HEK293 (cell line): Measurements from ENCODE around the gene TLCD2.
A peak's percentile ranks its signal among the peaks of the same experiment; 100 is the strongest.

Experiments used
- AEBP2 ChIP-seq: fragments of 450-650 bp; formaldehyde crosslinking; IDR thresholded peaks from 2 replicates; pipeline ENCODE4 v1.5.1; 2016; ENCODE audit warnings: missing biosample characterization, missing genetic modification characterization, borderline replicate concordance
- EGR2 ChIP-seq: fragments of 450-650 bp; formaldehyde crosslinking; IDR thresholded peaks from 2 replicates; pipeline ENCODE4 v1.5.1; 2016; ENCODE audit warnings: low read depth, missing biosample characterization, missing genetic modification characterization
- GLIS2 ChIP-seq: fragments of 450-650 bp; formaldehyde crosslinking; IDR thresholded peaks from 2 replicates; pipeline ENCODE4 v1.5.1; 2016; ENCODE audit warnings: missing biosample characterization, missing genetic modification characterization
- PATZ1 ChIP-seq: fragments of 450-650 bp; formaldehyde crosslinking; IDR thresholded peaks from 2 replicates; pipeline ENCODE4 v1.5.1; 2016; ENCODE audit warnings: missing biosample characterization, missing genetic modification characterization
- REPIN1 ChIP-seq: fragments of 450-650 bp; formaldehyde crosslinking; IDR thresholded peaks from 2 replicates; pipeline ENCODE4 v1.5.1; 2017; ENCODE audit warnings: missing biosample characterization, missing genetic modification characterization, low read depth
- SP2 ChIP-seq: fragments of 450-650 bp; formaldehyde crosslinking; IDR thresholded peaks from 2 replicates; pipeline ENCODE4 v1.5.1; 2016; ENCODE audit warnings: missing biosample characterization, missing genetic modification characterization
- SP7 ChIP-seq: fragments of 450-650 bp; formaldehyde crosslinking; IDR thresholded peaks from 2 replicates; pipeline ENCODE4 v1.5.1; 2016; ENCODE audit warnings: missing biosample characterization, missing genetic modification characterization
- ZBTB17 ChIP-seq: fragments of 450-650 bp; formaldehyde crosslinking; IDR thresholded peaks from 2 replicates; pipeline ENCODE4 v1.5.1; 2016; ENCODE audit warnings: missing biosample characterization, missing genetic modification characterization
- ZBTB20 ChIP-seq: fragments of 450-650 bp; formaldehyde crosslinking; IDR thresholded peaks from 2 replicates; pipeline ENCODE4 v1.5.1; 2016; ENCODE audit warnings: missing biosample characterization, missing genetic modification characterization
- ZBTB26 ChIP-seq: fragments of 450-650 bp; formaldehyde crosslinking; optimal IDR thresholded peaks from 2 replicates; pipeline ENCODE3; 2016; ENCODE audit warnings: missing biosample characterization, mild to moderate bottlenecking, missing genetic modification characterization
- ZFHX2 ChIP-seq: fragments of 450-650 bp; formaldehyde crosslinking; conservative IDR thresholded peaks from 2 replicates; pipeline ENCODE4 v1.5.1; 2016; ENCODE audit warnings: missing biosample characterization, missing genetic modification characterization
- ZNF114 ChIP-seq: fragments of 450-650 bp; formaldehyde crosslinking; IDR thresholded peaks from 2 replicates; pipeline ENCODE4 v1.5.0; 2017; ENCODE audit warnings: missing biosample characterization, missing genetic modification characterization
- ZNF175 ChIP-seq: fragments of 450-650 bp; formaldehyde crosslinking; IDR thresholded peaks from 2 replicates; pipeline ENCODE4 v1.5.1; 2016; ENCODE audit warnings: missing biosample characterization, missing genetic modification characterization
- ZNF221 ChIP-seq: fragments of 450-650 bp; formaldehyde crosslinking; IDR thresholded peaks from 2 replicates; pipeline ENCODE4 v1.5.1; 2017; ENCODE audit warnings: missing biosample characterization, missing genetic modification characterization, borderline replicate concordance
- ZNF26 ChIP-seq: fragments of 450-650 bp; formaldehyde crosslinking; IDR thresholded peaks from 2 replicates; pipeline ENCODE4 v1.5.1; 2016; ENCODE audit warnings: missing biosample characterization, missing genetic modification characterization
- ZNF274 ChIP-seq, 2 experiments: fragments of 200-500 bp in 1 of 2; fragments of 450-650 bp in 1 of 2; sonication (Bioruptor generic) in 1 of 2; formaldehyde crosslinking in 1 of 2; IDR thresholded peaks; 2 replicates each; pipeline versions ENCODE4 v1.5.1 to v1.6.1; 2014 to 2016; ENCODE audit warnings: borderline replicate concordance in 1 of 2, inconsistent platforms in 1 of 2, low read length in 1 of 2, missing biosample characterization in 1 of 2, missing genetic modification characterization in 1 of 2
- ZNF302 ChIP-seq: fragments of 450-650 bp; formaldehyde crosslinking; IDR thresholded peaks from 2 replicates; pipeline ENCODE4 v1.5.1; 2016; ENCODE audit warnings: missing biosample characterization, missing genetic modification characterization, low read depth
- ZNF350 ChIP-seq: fragments of 450-650 bp; formaldehyde crosslinking; IDR thresholded peaks from 2 replicates; pipeline ENCODE4 v1.5.0; 2017; ENCODE audit warnings: missing biosample characterization, mild to moderate bottlenecking, missing genetic modification characterization
- ZNF354C ChIP-seq: fragments of 450-650 bp; formaldehyde crosslinking; IDR thresholded peaks from 2 replicates; pipeline ENCODE4 v1.5.1; 2016; ENCODE audit warnings: missing biosample characterization, missing genetic modification characterization, low read depth, borderline replicate concordance
- ZNF404 ChIP-seq: fragments of 450-650 bp; formaldehyde crosslinking; IDR thresholded peaks from 2 replicates; pipeline ENCODE4 v1.5.1; 2017; ENCODE audit warnings: missing biosample characterization, missing genetic modification characterization
- ZNF488 ChIP-seq: fragments of 450-650 bp; formaldehyde crosslinking; IDR thresholded peaks from 2 replicates; pipeline ENCODE4 v1.5.1; 2016; ENCODE audit warnings: missing biosample characterization, missing genetic modification characterization
- ZNF501 ChIP-seq: fragments of 450-650 bp; formaldehyde crosslinking; IDR thresholded peaks from 2 replicates; pipeline ENCODE4 v1.5.1; 2016; ENCODE audit warnings: missing biosample characterization, missing genetic modification characterization
- ZNF521 ChIP-seq: fragments of 450-650 bp; formaldehyde crosslinking; IDR thresholded peaks from 2 replicates; pipeline ENCODE4 v1.5.1; 2017; ENCODE audit warnings: missing biosample characterization, mild to moderate bottlenecking, missing genetic modification characterization
- ZNF530 ChIP-seq: fragments of 450-650 bp; formaldehyde crosslinking; IDR thresholded peaks from 2 replicates; pipeline ENCODE4 v1.5.1; 2016; ENCODE audit warnings: low read depth, missing biosample characterization, missing genetic modification characterization
- ZNF596 ChIP-seq: fragments of 450-650 bp; IDR thresholded peaks from 2 replicates; pipeline ENCODE4 v1.5.0; 2018; ENCODE audit warnings: missing biosample characterization, mild to moderate bottlenecking, missing genetic modification characterization, moderate library complexity
- ZNF623 ChIP-seq: fragments of 450-650 bp; formaldehyde crosslinking; IDR thresholded peaks from 2 replicates; pipeline ENCODE4 v1.5.1; 2016; ENCODE audit warnings: missing biosample characterization, missing genetic modification characterization
- ZNF660 ChIP-seq: fragments of 450-650 bp; IDR thresholded peaks from 2 replicates; pipeline ENCODE4 v1.5.1; 2018; ENCODE audit warnings: missing biosample characterization, mild to moderate bottlenecking, missing genetic modification characterization
- ZNF664 ChIP-seq: fragments of 450-650 bp; formaldehyde crosslinking; IDR thresholded peaks from 2 replicates; pipeline ENCODE4 v1.5.1; 2016; ENCODE audit warnings: missing biosample characterization, missing genetic modification characterization
- ZNF776 ChIP-seq: fragments of 450-650 bp; formaldehyde crosslinking; IDR thresholded peaks from 2 replicates; pipeline ENCODE4 v1.5.0; 2017; ENCODE audit warnings: missing biosample characterization, missing genetic modification characterization, borderline replicate concordance
- ZNF830 ChIP-seq: fragments of 450-650 bp; IDR thresholded peaks from 2 replicates; pipeline ENCODE4 v1.5.0; 2018; ENCODE audit warnings: missing biosample characterization, missing genetic modification characterization, low read depth, mild to moderate bottlenecking, moderate library complexity
- ZNF843 ChIP-seq: fragments of 450-650 bp; formaldehyde crosslinking; IDR thresholded peaks from 2 replicates; pipeline ENCODE4 v1.5.1; 2016; ENCODE audit warnings: missing biosample characterization, missing genetic modification characterization

TLCD2 gene

GRCh38 chr17:1709971-1710806, at the start of gene TLCD2 (continued):
- TF ChIP-seq ZFHX2: peak; percentile 85
- no peak for TF ChIP-seq ZNF354C (tag by site-specific recombination)
- TF ChIP-seq ZNF530 (tag by site-specific recombination): no peak
- TF ChIP-seq ZNF302 (tag by site-specific recombination): no peak
- TF ChIP-seq ZBTB26 (tag by site-specific recombination): peak; percentile 42
- peak; percentile 89 for TF ChIP-seq GLIS2 (tag by site-specific recombination)
- TF ChIP-seq ZNF596 (tag by site-specific recombination): peak; percentile 19; the same call in 1 of the 2 replicates
- no peak for TF ChIP-seq ZNF175 (tag by site-specific recombination)
- TF ChIP-seq ZNF26 (tag by site-specific recombination): no peak
- TF ChIP-seq REPIN1 (tag by site-specific recombination): no peak
- TF ChIP-seq ZNF274 (IDR thresholded peaks at IDR 0.05; ENCODE audit: low read length): no peak
- TF ChIP-seq ZNF274 (tag by site-specific recombination; IDR thresholded peaks at IDR 0.05; ENCODE audit: borderline replicate concordance): no peak
- no peak for TF ChIP-seq ZNF404 (tag by site-specific recombination)
- TF ChIP-seq EGR2 (tag by site-specific recombination): peak; percentile 84
- peak; percentile 94 for TF ChIP-seq PATZ1 (tag by site-specific recombination)
- peak; percentile 38; the same call in 1 of the 2 replicates for TF ChIP-seq SP7 (tag by site-specific recombination)
- TF ChIP-seq ZNF843 (tag by site-specific recombination): no peak
- TF ChIP-seq ZNF830 (tag by site-specific recombination): no peak
- TF ChIP-seq ZNF350 (tag by site-specific recombination): no peak
- TF ChIP-seq ZNF623: no peak
- no peak for TF ChIP-seq ZNF114 (tag by site-specific recombination)
- no peak for TF ChIP-seq ZNF501 (tag by site-specific recombination)
- no peak for TF ChIP-seq ZNF221 (tag by site-specific recombination)
- TF ChIP-seq AEBP2: no peak
- no peak for TF ChIP-seq ZNF660 (tag by site-specific recombination)
- no peak for TF ChIP-seq ZNF488 (tag by site-specific recombination)
- no peak for TF ChIP-seq ZNF521 (tag by site-specific recombination)
- peak; percentile 96 for TF ChIP-seq ZBTB20
- TF ChIP-seq ZNF776 (tag by site-specific recombination): no peak
- no peak for TF ChIP-seq ZBTB17 (tag by site-specific recombination)
- TF ChIP-seq SP2 (tag by site-specific recombination): peak; percentile 70
- no peak for TF ChIP-seq ZNF664 (tag by site-specific recombination)
